GM18870 (cell line): ENCODE measurements around the gene GATB.

Source experiments
- ATAC-seq: cut with Tn5 transposase; IDR thresholded peaks from one replicate; pipeline ENCODE4 v1.9.1; 2021; ENCODE audit warnings: moderate library complexity; ENCODE audit not compliant: unreplicated experiment

Gene GATB

GRCh38 chr4:151678048-151678872 lies 82.5 kb downstream of the GATB start:
- ATAC-seq: no peak

- ATAC-seq: no peak
Observed at GRCh38 chr4:151677193-151677592, 83.6 kb downstream of the GATB start.

DNA sequence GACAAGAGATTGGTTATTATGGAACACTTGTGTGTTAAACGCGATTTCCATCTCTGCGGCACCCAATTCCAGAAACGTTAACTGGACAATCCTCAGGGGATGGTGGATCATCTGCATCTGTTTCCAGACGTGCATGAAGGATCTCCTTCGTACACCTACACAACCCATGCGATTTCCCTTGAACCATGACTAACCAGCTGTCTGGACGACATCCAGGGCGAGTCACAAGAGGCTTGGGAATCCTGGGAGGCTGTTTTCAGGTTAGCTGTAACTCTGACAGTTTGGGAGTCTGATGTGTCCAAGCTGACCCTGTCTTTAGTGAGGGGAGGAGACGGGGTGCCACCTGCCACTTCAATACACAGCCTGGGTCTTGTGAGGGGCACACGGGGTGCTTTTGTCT lies 84.5 kb downstream of the GATB start:
- ATAC-seq: no peak

DNA sequence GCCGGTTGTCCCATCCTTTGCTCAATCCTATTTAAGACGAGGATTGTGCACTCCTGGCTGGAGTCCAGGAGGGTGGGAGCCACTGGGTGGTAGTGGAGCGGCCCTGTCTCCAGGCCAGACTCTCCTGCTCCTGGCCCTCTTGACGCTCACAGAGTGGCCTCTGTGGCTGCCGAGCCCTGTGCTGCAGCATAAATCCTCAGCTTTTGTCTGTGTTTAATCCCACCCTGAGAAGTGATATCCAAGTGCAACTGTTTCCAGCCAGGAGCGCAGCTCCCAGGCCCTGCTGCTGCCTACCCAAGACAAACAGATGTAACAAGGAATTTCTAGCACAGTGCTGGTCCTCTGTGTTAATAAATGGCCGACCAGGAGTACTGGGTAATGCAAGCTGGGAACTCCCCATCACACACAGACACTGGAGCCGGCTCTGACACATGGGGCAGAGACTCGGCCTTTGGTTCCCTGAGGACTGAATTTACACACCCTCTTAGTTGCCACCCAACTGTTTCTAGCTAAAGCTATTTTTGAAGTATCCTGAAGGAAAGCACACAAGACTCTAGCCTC lies 85.3 kb downstream of the GATB start:
- ATAC-seq: no peak

DNA sequence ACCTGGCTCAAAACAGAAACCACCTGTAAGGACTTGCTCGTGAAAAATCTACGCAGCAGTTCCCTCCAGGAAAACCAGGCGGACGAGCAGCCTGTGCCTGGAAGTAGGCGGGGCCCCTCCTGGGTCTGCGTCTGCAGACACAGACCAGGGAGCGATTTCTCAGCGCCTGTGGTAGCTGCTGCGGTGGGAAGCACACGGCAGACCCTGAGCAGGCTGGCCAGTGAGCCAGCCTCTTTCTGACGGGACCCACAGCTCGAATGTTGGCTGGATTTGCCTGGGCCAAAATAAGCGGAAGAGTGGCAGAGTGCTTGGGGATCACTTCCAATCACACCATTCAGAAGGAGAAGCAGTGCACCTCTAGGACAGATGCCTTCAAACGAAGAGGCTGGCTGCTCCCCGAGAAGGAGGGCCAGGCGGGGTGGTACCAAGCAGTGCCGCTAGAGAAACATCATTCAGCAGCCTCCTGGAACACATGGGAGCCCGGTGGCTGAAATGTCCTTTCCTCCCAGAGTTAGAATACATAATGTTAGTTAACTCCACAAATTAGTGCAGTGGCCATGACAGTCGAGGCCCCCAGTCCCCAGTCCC lies 85.9 kb downstream of the GATB start:
- no peak for ATAC-seq

GRCh38 chr4:151673908-151674520 lies 86.8 kb downstream of the GATB start:
- ATAC-seq: no peak

DNA sequence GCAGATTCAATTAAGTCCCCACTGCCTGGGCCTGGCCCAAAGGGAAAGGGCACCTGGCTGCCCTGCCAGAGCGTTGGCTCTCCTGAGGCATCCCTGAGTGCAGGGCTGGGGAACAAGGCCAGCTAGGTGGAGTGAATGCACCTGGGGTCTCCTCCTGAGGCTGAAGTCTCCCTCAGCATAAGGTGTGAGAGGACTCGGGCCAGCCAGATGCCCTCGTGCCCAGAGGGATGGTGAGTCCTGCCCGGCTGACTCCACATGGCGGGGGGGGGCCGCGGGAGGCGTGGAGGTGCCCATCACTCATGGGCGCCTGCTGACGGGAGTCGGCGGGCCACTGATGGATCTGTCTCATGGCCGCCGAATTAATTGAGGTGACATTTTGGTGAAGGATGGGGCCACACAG lies 87.8 kb downstream of the GATB start:
- no peak for ATAC-seq

DNA sequence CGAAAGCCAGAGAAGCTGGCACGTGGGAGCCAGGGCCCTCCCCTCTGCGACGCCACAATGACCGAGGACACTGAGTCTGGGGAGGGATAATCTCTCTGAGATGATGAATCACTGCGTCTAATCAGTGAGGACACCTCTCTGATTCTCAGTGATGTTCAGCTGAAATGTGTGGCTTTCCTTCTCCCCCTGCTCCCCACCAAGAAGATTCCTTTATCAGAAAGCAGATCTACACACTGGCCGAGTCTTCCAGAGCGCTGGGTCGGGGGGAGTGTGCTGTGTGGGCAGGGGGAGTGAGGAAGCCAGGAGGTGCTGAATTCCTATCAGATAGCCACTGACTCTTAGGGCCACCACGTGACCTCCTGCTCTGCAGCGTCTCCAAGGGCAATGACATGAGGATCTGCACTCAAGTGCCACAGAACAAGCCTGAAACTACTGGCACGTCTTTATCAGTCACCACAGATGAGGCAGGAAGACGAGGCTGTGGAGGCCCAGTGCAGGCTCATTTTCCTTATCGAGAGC lies 89.2 kb downstream of the GATB start:
- no peak for ATAC-seq

- no peak for ATAC-seq
Observed at GRCh38 chr4:151670843-151671242, 90.0 kb downstream of the GATB start.

DNA sequence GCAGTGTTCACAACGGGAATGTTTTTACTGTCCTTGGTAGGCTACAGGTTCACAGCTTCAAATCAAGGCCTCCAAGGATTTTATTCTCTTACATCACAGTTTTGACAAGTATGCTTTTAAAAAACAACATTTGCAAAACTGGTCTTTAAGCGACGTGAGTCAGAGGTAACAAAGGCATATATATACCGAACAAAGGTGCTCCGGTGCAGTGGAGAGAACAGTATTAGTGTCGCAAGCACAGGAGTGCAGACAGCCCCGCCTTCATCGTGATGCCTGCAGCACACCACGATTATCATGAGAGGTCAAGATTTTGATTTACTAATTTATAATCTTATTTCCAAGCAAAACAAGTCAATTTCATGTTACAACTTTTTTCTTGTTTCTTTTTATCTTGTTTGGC lies 90.8 kb downstream of the GATB start:
- no peak for ATAC-seq

DNA sequence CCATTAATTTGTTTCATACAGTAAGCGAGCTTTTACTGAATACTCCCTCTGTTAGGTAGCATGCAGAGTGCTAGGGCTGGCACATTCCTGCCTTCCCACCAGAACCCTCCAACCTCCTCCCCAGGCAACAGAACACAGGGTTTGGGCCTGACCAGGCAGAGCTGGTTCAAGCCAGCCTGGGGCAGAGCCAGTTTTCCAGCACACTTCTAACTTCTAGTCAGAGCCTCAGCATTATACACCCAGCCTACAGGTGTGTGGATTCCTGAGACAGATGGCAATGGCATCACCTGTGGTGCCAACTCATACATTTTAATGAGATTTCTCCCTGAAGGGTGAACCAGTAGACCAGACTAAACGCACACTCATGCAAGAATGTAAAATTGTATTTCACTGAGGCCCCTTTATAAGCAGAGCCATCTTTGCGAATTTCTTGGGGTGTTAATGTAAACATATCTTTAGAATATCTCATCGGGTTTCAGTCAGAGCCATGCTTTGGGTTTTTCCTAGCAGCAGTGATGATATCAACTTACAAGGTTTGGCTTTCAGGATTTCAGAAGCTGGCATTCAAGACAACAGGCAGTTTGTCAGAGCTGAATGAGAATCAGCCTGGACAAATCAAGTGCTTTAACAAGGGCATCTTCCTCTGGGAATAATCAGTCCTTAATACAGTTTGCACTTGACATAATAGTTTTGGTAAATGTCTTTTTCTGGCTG lies 92.0 kb downstream of the GATB start:
- no peak for ATAC-seq

- no peak for ATAC-seq
Observed at GRCh38 chr4:151667666-151668065, 93.1 kb downstream of the GATB start.

- ATAC-seq: no peak
Observed at GRCh38 chr4:151667048-151667447, 93.8 kb downstream of the GATB start.

- no peak for ATAC-seq
Observed at GRCh38 chr4:151666501-151666900, 94.3 kb downstream of the GATB start.

DNA sequence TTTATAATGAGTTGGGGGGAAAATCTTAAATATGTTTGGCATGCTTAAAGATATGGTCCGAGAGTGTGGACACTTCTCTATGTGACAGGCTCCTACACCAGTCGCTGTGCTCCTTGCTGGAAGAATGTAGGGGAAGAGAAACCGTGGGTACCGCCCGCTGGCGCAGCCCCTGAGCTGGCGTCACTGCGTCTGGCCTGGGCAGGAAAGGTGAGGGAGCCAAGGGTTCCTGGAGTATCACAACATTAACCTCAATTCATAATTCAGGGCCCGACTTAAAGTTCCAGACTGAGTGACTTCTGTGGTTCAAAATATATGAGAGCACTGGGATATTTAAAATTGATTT lies 95.1 kb downstream of the GATB start:
- ATAC-seq: no peak

GRCh38 chr4:151665022-151665784 lies 95.6 kb downstream of the GATB start:
- no peak for ATAC-seq

DNA sequence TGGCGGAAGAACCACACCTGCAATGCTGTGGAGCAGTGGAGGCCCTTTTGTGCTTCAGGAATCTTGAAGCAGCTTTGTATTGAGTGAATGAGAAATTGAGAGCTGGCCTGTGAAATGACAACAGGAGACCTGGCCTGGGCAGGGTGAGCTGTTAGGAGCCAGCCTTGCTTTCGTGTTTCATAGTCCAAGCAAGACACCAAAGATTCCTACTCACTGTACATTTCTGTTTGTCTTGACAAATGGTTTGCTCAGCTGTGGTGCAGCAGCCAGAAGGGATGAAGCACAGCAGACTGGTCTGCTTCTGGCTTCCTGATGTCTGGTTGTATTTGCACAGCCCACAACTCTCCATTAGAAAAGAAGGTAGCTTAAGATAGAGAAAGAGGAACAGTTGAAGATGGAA lies 96.5 kb downstream of the GATB start:
- ATAC-seq: no peak

GRCh38 chr4:151663109-151663508 lies 97.7 kb downstream of the GATB start:
- ATAC-seq: no peak

DNA sequence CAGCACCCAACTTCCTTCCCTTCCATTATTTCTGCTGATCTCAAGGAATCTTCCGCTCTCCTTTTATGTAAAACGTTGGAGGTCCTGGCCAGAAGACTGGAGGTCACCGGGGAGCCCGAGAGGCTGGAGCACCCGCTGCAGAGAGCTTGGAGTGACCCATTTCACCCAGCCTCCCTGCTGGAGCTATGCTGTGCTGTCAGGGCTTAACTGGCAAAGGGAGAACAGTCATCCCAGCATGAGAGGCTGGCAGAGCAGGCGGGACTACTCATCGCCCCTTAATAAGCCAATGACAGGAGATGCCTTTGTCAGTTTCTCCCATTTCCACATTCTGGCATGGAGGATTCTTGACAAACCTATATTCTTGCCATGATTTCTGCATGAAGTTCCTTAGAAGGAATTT lies 98.9 kb downstream of the GATB start:
- ATAC-seq: no peak

GRCh38 chr4:151660676-151661075 lies 100.1 kb downstream of the GATB start:
- ATAC-seq: no peak
